GM19455 (cell line): ENCODE measurements around the gene SRSF7.
"Not testable (repeated sequence)": the region's sequence is repeated elsewhere in the genome, so short reads cannot be mapped to it uniquely, and the experiment has no call there.

Experiments used
- ATAC-seq: cut with Tn5 transposase; IDR thresholded peaks from one replicate; pipeline ENCODE4 v1.9.1; 2021; ENCODE audit not compliant: unreplicated experiment

SRSF7 gene

GRCh38 chr2:38750891-38751595 is at the start of gene SRSF7:
TSS of gene SRSF7 (minus strand) at chr2:38751361. CDS start at chr2:38751256, 105 bp downstream.
- ATAC-seq = peak; percentile 83

- no peak for ATAC-seq
Measured at GRCh38 chr2:38797953-38798352, 46.8 kb upstream of the SRSF7 start.

GRCh38 chr2:38797250-38797676 is 46.1 kb upstream of the SRSF7 start:
- ATAC-seq = no peak

GRCh38 chr2:38795016-38795415 is 43.9 kb upstream of the SRSF7 start:
- not testable (repeated sequence) for ATAC-seq

GRCh38 chr2:38794235-38794946 is 43.2 kb upstream of the SRSF7 start:
- no peak for ATAC-seq

- ATAC-seq = no peak
Measured at GRCh38 chr2:38793511-38793910, 42.4 kb upstream of the SRSF7 start.

GRCh38 chr2:38792751-38793150 is 41.6 kb upstream of the SRSF7 start:
- ATAC-seq = no peak

- ATAC-seq = not testable (repeated sequence)
Measured at GRCh38 chr2:38792321-38792720, 41.2 kb upstream of the SRSF7 start.

GRCh38 chr2:38791744-38792143 is 40.6 kb upstream of the SRSF7 start:
- no peak for ATAC-seq

GRCh38 chr2:38789691-38790090 is 38.5 kb upstream of the SRSF7 start:
- ATAC-seq = no peak

GRCh38 chr2:38788306-38788705 is 37.1 kb upstream of the SRSF7 start:
- no peak for ATAC-seq

- ATAC-seq = no peak
Measured at GRCh38 chr2:38783586-38783985, 32.4 kb upstream of the SRSF7 start.

- no peak for ATAC-seq
Measured at GRCh38 chr2:38778687-38779082, 27.5 kb upstream of the SRSF7 start.

- no peak for ATAC-seq
Measured at GRCh38 chr2:38776531-38776930, 25.4 kb upstream of the SRSF7 start.

- ATAC-seq = no peak
Measured at GRCh38 chr2:38775921-38776225, 24.7 kb upstream of the SRSF7 start.

GRCh38 chr2:38775097-38775920 is 24.1 kb upstream of the SRSF7 start:
- no peak for ATAC-seq

GRCh38 chr2:38771632-38772031 is 20.5 kb upstream of the SRSF7 start:
- ATAC-seq = no peak

GRCh38 chr2:38765551-38765950 is 14.4 kb upstream of the SRSF7 start:
- ATAC-seq = no peak

GRCh38 chr2:38765149-38765548 is 14.0 kb upstream of the SRSF7 start:
- ATAC-seq = no peak

- no peak for ATAC-seq
Measured at GRCh38 chr2:38763728-38764127, 12.6 kb upstream of the SRSF7 start.

- no peak for ATAC-seq
Measured at GRCh38 chr2:38763228-38763627, 12.1 kb upstream of the SRSF7 start.

- ATAC-seq = not testable (repeated sequence)
Measured at GRCh38 chr2:38755891-38756290, 4.7 kb upstream of the SRSF7 start.
